Epidermal melanocyte (primary cell): ENCODE data around the gene REXO5.
"Not testable (repeated sequence)": the region's sequence is repeated elsewhere in the genome, so short reads cannot be mapped to it uniquely, and the experiment has no call there.

Experiments
- DNase-seq: peaks from one replicate; pipeline ENCODE4 v3.0.0; 2011; ENCODE audit warnings: low spot score; ENCODE audit not compliant: insufficient read length

REXO5 gene

DNA sequence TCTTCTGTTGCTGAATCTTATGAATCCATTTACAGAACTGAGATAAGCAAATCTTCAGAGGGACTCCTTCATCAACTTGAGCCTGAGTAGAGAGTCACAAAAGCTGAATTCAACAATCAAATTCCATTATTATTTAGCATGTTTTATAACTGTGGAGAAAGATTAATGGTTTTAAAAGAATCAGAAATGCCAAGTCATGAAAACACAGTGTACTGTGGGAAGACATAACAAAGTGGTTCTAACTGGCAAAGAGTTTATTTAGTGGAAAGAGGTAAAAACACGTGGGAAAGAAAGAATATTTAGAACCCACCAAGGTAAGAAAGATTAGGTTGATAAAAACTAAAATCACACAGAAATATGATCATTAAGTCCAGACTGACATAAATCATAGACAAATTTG lies 5.0 kb upstream of the REXO5 start:
- no peak for DNase-seq

DNA sequence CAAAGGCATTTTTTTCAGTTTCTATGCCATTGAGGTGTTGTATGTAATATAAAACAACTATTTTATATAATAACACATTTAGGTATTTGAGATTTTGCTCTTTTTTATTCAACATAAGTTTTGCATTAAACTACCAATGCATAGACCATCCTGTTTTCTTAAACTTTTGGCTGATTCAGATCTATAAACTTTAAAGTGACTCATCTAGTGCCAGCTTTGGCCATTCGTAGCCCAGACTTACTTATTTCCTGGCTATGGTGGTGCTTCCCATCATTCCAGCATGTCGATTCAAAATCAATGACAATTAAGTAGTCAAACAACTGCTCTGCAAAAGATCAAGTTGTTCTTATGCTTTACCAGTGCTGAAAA lies 3.2 kb upstream of the REXO5 start:
- DNase-seq: no peak

DNA sequence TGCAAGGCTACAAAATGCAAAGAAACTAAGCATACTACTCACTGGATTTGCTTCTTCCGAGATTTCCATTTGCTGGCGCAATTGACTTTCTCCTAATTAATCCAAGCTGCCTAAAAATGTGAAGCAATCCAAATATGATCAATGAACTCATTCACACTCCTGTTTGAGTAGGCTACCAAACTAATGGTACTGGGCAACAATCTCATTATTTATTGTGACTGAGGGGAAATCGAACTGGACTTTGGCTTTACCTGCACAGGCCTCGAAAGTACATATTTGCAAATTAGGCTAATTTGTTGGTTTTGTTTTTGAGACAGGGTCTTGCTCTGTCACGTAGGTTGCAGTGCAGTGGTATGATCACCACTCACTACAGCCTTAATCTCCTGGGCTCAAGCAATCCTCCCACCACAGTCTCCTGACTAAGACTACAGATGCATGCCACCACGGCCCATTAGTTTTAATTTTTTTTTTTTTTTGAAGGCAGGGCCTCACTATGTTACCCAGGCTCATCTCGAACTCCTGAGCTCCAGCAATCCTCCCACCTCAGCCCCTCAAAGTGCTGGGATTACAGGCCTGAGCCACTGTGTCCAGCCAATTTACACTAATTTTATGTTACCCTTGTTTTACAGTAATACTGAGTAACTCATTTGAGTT lies 2.6 kb upstream of the REXO5 start:
- DNase-seq: no peak

DNA sequence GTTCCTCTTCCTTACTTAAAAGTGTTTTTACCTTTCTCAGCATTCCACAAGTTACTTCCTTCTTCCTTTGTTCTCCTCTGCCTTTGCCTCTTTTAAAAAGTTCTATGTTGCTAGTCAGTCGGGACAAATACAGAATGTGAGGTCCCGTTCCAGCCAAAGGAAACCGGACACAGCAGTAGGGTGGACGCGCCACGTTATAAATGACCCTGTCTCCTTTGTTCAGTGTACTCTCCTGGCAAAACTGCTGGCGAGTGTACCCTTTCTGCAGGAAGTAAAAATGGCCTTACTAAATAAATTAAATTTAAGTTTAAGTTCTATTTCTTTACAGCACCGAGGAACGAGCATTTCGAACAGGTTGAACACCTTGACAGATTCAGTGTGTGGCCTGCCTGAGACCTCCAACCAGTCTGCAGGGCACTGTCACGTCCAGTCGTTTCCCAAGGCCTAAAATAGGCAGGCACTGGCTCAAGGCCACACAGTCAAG lies 601 bp upstream of the REXO5 start:
- not testable (repeated sequence) for DNase-seq

DNA sequence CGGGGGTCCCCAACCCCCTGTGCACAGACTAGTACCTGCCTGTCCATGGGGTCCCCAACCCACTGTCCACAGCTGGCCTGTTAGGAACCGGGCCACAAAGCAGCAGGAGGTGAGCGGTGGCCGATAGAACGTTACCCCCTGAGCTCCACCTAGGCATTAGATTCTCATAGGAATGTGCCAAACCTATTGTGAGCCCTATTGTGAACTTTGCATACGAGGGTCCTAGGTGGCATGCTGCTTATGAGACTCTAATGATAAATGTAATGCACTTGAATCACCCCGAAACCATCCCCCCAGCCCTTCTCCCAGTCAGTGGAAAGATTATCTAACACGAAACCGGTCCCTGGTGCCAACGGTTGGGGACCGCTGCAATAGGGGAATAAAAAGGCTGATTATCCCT lies 1.5 kb downstream of the REXO5 start:
- DNase-seq: no peak

DNA sequence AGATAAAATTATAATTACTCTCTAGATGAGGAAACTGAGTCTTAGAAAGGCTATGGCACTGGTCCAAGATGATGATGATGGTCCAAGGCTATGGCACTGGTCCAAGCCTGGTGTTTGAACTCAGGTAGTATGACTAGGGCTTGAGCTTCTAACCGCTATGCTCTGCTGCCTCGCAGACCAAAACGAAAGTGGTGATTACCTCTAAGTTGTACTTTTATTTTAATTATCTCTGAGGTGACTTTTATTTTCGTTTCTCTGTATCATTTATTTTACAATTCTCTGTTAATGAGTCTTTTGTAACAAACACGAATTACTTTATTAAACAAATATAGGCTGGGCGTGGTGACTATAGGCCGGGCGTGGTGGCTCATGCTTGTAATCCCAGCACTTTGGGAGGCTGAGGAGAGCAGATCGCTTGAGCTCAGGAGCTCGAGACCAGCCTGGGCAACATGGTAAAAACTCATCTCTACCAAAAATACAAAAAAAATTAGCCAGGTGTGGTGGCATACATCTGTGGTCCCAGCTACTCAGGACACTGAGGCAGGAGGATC lies 5.6 kb downstream of the REXO5 start:
- DNase-seq: no peak

DNA sequence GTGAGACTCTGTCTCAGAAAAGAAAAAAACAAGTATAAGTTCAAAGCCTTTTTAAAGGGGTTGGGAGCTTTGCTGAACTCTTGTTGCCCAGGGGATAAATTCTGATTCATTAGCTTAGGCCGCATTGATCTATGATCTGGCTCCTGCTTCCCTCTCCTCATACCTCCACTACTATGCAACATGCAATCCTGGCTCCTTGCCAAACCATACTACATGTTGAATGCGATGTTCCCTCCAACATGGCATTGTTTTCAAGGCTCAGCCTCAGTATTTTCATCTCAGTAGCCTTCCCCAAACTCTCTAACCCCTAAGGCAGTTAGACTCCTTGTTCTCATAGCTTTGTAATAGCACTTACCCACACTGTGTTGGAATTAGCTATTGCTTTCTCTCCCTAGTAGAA lies 6.2 kb downstream of the REXO5 start:
- DNase-seq: no peak

DNA sequence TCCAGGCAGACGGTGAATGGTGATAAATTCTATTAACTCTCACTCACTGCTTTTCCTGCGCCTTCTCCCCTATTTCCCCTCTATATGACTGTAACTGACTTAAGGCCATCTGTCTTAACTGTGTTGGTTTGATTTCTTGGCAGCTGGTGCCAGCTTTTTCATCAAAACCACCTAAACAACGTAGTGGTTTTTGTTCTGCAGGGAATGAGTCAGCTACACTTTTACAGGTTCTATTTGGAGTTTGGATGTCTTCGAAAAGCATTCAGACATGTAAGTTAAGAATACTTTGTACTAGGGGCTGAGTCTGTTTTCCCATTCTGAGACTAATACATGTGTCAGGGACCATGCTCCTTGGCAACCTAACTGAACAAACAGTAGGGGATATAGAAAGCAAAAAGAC lies 8.5 kb downstream of the REXO5 start:
- no peak for DNase-seq

DNA sequence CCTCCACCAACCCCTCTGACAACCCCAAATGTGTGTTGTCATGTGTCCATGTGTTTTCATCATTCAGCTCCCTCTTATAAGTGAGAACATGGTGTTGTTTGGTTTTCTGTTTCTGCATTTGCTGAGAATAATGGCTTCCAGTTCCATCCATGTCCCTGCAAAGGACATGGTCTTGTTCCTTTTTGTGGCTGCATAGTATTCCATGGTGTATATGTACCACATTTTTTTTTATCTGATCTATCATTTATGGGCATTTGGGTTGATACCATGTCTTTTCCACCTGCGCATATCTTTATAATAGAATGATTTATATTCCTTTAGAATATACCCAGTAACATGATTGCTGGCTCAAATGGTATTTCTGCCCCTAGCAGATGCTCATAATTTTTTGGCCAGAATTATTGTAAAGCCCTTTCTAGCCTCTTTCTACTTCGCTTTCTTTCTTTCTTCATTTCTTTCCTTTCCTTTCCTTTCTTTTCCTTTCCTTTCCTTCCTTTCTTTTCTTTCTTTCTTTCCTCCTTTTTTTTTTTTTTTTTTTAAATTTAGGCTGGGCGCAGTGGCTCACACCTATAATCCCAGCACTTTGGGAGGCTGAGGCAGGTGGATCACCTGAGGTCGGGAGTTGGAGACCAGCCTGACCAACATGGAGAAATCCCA lies 12.7 kb downstream of the REXO5 start:
- no peak for DNase-seq

DNA sequence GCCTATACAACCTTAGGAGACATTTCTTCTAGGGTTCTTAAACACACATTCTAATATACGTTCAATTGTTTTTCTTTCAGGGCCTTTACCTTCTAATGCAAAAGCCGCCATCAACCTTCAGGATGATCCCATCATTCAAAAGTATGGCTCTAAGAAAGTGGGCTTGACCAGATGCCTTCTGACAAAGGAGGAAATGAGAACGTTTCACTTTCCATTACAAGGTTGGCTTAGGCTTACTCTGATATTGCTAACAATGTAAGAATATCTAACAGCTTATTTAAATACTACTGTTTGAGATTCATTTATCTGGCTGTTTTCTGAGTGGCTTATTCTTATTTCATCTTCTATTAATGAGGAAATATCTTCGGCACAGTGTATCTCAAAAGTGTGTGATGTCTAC lies 15.4 kb downstream of the REXO5 start:
- no peak for DNase-seq

DNA sequence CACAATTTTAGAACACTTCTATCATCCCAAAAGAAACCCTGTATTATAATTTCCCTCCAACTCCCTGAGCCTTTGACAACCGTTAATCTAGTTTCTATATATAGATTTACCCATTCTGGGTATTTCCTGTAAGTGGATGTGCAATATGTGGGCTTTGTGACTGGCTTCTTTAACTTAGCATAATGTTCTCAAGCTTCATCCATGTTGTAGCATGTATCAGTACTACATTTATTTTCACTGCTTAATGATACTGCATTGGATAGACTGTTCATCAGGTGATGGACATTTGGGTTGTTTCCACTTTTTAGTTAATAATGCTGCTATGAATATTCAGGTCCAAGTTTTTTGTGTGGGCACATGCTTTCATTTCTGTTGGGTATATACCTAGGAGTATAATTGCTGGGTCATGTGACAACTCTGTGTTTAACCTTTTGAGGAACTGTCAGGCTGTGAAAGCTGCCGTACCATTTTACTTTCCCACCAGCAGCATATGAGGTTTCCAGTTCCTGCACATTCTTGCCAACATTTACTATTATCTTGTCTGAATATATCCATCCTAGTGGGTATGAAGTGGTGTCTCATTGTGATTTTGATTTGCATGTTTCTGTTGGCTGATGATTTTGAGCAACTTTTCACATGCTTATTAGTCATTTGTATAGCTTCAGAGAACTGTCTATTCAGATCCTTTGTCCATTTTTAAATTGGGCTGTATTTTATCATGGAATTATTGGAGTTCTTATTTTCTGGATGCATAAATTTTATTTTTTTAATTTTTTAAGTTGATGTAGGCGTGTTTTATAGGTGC lies 16.4 kb downstream of the REXO5 start:
- no peak for DNase-seq

DNA sequence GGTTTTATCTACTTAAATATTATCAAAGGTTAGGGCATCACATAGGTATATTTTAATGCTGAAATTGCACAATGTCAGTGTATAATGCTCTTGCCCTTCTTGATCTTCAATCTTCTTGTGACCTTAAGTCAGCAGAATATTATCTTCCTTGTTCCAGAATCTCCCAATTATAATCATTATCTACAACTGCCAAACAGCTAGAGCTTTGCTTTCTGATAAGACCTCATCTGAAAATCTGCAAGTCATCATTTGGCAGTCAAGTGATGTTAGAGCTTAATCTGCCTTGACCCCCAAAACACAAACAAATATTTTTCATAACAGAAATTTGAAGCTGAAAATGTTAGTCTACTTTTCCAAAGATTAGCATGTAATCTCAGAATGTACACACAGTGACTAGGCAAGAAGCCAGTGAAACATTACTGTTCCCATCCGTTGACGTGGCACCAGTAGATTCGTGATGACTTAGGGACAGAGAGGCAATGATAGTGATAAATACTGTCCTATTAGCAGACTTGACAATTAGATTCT lies 19.8 kb downstream of the REXO5 start:
- DNase-seq: no peak

DNA sequence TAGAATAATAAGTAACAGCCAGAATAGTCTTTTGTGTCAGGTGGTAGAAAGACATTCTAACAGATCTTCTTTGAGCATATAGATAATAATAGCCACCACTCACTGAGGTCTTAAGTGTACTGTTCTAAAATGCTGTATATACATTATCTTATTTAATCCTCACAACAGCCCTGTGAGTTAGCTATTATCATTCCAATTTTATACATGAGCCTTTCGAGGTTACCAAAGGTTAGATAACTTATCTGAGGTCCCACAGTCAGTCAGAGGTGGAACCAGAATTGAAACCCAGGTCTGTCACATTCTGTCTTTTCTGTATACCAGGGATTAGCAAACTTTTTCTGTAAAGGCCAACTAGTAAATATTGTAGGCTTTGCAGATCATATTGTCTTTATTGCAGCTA lies 23.2 kb downstream of the REXO5 start:
- DNase-seq: no peak

DNA sequence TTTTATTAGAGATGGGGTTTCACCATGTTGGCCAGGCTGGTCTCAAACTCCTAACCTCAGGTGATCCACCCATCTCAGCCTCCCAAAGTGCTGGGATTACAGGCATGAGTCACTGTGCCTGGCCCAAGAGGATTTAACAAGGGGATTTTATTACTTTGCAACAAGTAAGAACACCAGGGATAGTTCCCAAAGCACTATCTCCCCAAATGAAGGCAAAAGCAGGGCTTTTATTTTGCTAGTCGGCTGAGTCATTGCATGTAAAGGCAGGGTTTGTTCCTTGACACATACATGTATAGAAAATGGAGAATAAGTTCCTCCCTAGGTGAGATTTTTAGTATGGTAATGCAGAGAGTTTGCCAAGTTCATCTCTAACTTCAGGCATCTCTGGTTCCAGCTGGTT lies 24.0 kb downstream of the REXO5 start:
- DNase-seq: no peak

DNA sequence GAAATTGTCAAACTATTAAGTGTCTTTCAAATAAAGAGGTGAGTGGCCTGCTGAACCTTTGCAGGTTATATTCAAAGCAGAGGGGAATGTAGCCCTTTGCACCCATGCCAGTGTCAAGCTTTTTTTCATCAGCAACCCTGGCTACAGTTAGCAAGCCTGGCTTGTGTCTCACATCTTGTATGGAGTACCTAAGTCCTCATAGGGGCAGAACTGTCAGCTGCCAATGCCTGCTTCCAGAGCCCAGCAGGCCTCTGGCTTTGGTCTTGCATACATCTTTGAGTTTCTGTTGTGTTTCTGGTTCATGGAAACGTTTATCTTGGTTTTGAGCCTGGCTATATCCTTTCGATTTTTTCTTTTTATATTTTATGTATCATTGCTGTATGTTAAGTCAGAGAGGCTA lies 26.8 kb downstream of the REXO5 start:
- no peak for DNase-seq

DNA sequence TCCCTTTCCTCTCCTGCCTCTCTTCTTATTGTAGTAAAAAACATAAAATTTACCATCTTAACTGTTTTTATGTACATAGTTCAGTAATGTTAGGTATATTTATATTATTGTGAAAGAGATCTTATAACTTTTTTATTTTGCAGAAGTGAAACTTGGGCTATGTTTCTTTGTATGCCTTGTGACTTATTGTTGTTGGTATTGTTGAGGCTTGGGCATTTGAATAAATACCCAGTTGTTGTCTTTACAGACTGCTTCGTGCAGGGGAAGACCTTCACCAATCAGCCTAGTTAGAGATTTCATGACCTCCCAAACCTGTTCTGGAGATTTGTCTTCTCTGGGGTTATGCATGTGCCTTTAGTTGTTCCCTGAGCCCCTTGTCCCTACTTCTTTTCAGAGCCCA lies 31.9 kb downstream of the REXO5 start:
- DNase-seq: no peak

DNA sequence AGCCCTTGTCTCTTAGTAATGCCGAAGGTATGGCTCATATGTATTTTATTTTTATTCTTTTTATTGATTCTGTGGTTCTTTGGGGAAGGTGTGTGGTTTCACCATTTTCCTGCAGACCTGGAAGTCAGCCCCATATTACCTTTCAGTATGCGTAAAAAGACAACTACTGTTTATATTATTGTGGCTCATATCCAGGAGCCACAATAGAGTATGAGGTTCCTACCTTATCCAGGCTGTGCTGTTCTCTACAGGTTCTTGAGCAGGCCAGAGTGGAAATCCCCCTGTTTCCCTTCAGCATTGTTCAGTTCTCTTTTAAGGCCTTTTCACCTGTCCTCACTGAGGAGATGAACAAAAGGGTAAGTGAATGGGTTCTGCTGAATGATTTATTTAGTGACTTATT lies 33.2 kb downstream of the REXO5 start:
- no peak for DNase-seq

DNA sequence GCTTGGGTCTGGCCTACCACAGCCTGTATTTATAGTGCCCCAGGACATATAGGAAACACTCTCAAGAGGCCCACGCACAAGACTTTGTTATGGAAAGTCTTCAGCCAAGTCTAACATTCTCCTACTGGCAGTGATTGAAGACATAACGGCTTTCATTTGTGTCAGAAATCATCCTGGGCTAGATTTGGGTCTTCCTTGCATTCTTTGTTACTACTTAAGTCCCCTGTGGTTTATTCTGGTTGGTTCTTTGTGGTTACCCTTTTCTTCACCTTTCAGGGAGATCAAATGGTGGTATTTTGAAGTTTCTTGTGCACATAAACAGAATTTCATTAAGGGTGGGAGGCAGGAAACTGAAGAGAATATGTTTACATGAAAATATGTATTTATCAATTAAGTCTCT lies 37.7 kb downstream of the REXO5 start:
- no peak for DNase-seq

DNA sequence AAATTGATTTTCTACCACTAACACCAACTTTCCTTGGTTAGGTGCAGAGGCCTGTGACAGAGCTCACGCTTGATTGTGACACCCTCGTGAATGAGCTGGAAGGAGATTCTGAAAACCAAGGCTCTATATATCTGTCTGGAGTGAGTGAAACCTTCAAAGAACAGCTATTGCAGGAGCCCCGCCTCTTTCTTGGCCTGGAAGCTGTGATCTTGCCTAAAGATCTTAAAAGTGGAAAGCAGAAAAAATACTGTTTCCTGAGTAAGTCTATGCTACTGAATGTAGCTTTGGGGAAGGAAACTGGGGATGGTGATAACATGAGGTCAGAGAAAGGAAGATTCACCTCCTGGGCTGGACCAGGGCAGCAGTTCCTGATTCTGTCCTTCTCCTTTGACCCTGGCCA lies 38.3 kb downstream of the REXO5 start:
- DNase-seq: no peak

DNA sequence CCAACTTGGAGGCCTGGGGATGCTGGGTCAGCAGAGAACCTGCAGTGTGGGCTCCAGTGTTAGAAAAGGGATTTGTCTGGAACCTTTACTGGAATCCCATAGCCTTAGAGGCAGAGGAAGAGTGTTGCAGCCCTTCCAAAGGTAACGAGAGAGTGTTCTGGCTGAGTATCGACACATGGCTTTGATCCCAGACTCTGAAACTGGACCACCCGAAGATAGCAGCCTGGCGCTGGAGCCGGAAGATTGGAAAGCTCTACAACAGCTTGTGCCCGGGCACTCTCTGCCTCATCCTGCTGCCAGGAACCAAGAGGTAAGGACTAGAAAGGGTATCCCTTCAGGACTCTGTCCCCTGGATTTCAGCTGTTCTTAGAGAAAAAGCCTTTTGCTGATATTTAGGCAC lies 39.7 kb downstream of the REXO5 start:
- DNase-seq: no peak

DNA sequence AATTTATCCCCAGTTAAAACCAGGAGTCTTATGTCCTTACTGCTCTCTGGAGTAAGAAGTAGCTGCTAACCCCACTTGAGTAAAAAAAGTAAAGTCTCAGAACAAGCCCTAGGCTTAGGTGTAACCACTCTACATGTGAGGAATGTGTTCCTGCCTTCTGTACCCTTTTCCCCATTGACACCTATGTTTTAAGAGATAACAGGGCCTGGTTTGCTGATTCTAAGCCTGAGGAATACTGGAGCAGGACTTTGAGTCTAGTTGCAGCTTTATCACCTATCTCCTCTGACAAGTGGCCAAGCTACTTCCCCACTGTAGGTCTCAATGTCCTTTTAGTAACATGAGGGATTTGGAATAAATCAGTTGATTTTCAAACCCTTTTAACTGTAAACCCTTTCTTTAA lies 40.2 kb downstream of the REXO5 start:
- DNase-seq: no peak

DNA sequence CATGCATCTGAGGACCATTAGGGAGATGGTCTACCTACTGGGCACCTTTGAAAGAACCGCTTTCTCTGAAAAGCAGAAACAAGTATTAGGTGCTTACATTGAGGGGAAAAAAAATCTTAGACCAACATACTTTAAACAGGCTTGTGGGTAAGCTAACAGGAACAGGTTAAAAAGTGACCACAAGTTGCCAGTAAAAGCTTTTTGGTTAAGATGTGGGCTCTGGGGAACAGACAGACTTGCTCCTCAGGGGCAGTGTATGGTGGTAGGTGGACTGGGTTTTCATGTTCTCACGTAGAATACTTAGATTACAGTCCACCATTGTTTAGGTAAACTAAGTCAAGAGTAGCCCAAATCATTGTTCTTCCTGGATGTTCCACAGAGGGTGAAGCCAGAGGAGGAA lies 41.2 kb downstream of the REXO5 start:
- DNase-seq: no peak
